ENCODE measurements around the gene VPS52.

Gene VPS52

GRCh38 chr6:33211666-33212422 lies 59.8 kb downstream of the VPS52 start:
- Histone ChIP-seq H3K9me3 (ENCODE audit: control insufficient read depth, low read depth, low read length) (no peaks in the 10 kb centered on the region), H3K27ac (ENCODE audit: low read length) (no peak overlapping the region), H3K27me3 (ENCODE audit: control insufficient read depth, insufficient read depth, low read length) (peaks cover 74% of the 10 kb centered on the region), H3K4me3 (ENCODE audit: low read length) (no peak overlapping the region), H3K9ac (ENCODE audit: low read length) (no peak overlapping the region), H3K36me3 (ENCODE audit: control insufficient read depth, low read depth, low read length) (peaks cover 9% of the 10 kb centered on the region), H3K4me1 (ENCODE audit: control insufficient read depth, low read depth, low read length) (peaks cover 9% of the 10 kb centered on the region)

GRCh38 chr6:33211136-33211535 lies 60.5 kb downstream of the VPS52 start:
- no peak overlapping the region for H3K27ac ChIP-seq (ENCODE audit: low read length)
- no peak overlapping the region for H3K4me3 ChIP-seq (ENCODE audit: low read length)
- peaks cover 74% of the 10 kb centered on the region for H3K27me3 ChIP-seq (ENCODE audit: control insufficient read depth, insufficient read depth, low read length)
- peaks cover 11% of the 10 kb centered on the region for H3K4me1 ChIP-seq (ENCODE audit: control insufficient read depth, low read depth, low read length)
- peaks cover 9% of the 10 kb centered on the region for H3K36me3 ChIP-seq (ENCODE audit: control insufficient read depth, low read depth, low read length)
- no peak overlapping the region for H3K9ac ChIP-seq (ENCODE audit: low read length)
- H3K9me3 ChIP-seq (ENCODE audit: control insufficient read depth, low read depth, low read length), result no peaks in the 10 kb centered on the region

GRCh38 chr6:33209856-33210255 lies 61.8 kb downstream of the VPS52 start:
- Histone ChIP-seq H3K9ac (ENCODE audit: low read length) (no peak overlapping the region), H3K27ac (ENCODE audit: low read length) (no peak overlapping the region), H3K36me3 (ENCODE audit: control insufficient read depth, low read depth, low read length) (peaks cover 9% of the 10 kb centered on the region), H3K4me1 (ENCODE audit: control insufficient read depth, low read depth, low read length) (peaks cover 16% of the 10 kb centered on the region), H3K27me3 (ENCODE audit: control insufficient read depth, insufficient read depth, low read length) (peaks cover 73% of the 10 kb centered on the region), H3K4me3 (ENCODE audit: low read length) (no peak overlapping the region), H3K9me3 (ENCODE audit: control insufficient read depth, low read depth, low read length) (no peaks in the 10 kb centered on the region)

- peak within 1 kb of the TSS; percentile 80 for H3K4me3 ChIP-seq (ENCODE audit: low read length)
- H3K27ac ChIP-seq (ENCODE audit: low read length), result no peak within 1 kb of the TSS
- peak within 1 kb of the TSS; percentile 74 for H3K9ac ChIP-seq (ENCODE audit: low read length)
- no peaks in the 10 kb centered on the region for H3K9me3 ChIP-seq (ENCODE audit: control insufficient read depth, low read depth, low read length)
- peaks cover 12% of the 10 kb centered on the region for H3K36me3 ChIP-seq (ENCODE audit: control insufficient read depth, low read depth, low read length)
- H3K4me1 ChIP-seq (ENCODE audit: control insufficient read depth, low read depth, low read length), result peaks cover 20% of the 10 kb centered on the region
- peaks cover 57% of the 10 kb centered on the region for H3K27me3 ChIP-seq (ENCODE audit: control insufficient read depth, insufficient read depth, low read length)
Observed at GRCh38 chr6:33208091-33208967, 63.3 kb downstream of the VPS52 start, which contains the start of gene RING1. Gene RING1, plus strand, starts transcription at chr6:33208500. Its CDS starts 323 bp downstream, at chr6:33208823.

GRCh38 chr6:33207552-33208090 lies 64.1 kb downstream of the VPS52 start:
- peaks cover 18% of the 10 kb centered on the region for H3K4me1 ChIP-seq (ENCODE audit: control insufficient read depth, low read depth, low read length)
- peak overlapping the region; percentile 74 for H3K9ac ChIP-seq (ENCODE audit: low read length)
- H3K27me3 ChIP-seq (ENCODE audit: control insufficient read depth, insufficient read depth, low read length), result peaks cover 50% of the 10 kb centered on the region
- peaks cover 19% of the 10 kb centered on the region for H3K36me3 ChIP-seq (ENCODE audit: control insufficient read depth, low read depth, low read length)
- no peak overlapping the region for H3K27ac ChIP-seq (ENCODE audit: low read length)
- peak overlapping the region; percentile 80 for H3K4me3 ChIP-seq (ENCODE audit: low read length)
- no peaks in the 10 kb centered on the region for H3K9me3 ChIP-seq (ENCODE audit: control insufficient read depth, low read depth, low read length)

- peaks cover 25% of the 10 kb centered on the region for H3K36me3 ChIP-seq (ENCODE audit: control insufficient read depth, low read depth, low read length)
- peak overlapping the region; percentile 74 for H3K9ac ChIP-seq (ENCODE audit: low read length)
- H3K4me3 ChIP-seq (ENCODE audit: low read length), result peak overlapping the region; percentile 80
- H3K9me3 ChIP-seq (ENCODE audit: control insufficient read depth, low read depth, low read length), result no peaks in the 10 kb centered on the region
- peaks cover 17% of the 10 kb centered on the region for H3K4me1 ChIP-seq (ENCODE audit: control insufficient read depth, low read depth, low read length)
- no peak overlapping the region for H3K27ac ChIP-seq (ENCODE audit: low read length)
- H3K27me3 ChIP-seq (ENCODE audit: control insufficient read depth, insufficient read depth, low read length), result peaks cover 44% of the 10 kb centered on the region
Observed at GRCh38 chr6:33206864-33207551, 64.7 kb downstream of the VPS52 start.

- peaks cover 17% of the 10 kb centered on the region for H3K4me1 ChIP-seq (ENCODE audit: control insufficient read depth, low read depth, low read length)
- H3K4me3 ChIP-seq (ENCODE audit: low read length), result no peak overlapping the region
- peaks cover 38% of the 10 kb centered on the region for H3K27me3 ChIP-seq (ENCODE audit: control insufficient read depth, insufficient read depth, low read length)
- H3K9me3 ChIP-seq (ENCODE audit: control insufficient read depth, low read depth, low read length), result no peaks in the 10 kb centered on the region
- H3K27ac ChIP-seq (ENCODE audit: low read length), result no peak overlapping the region
- peaks cover 28% of the 10 kb centered on the region for H3K36me3 ChIP-seq (ENCODE audit: control insufficient read depth, low read depth, low read length)
- H3K9ac ChIP-seq (ENCODE audit: low read length), result no peak overlapping the region
Observed at GRCh38 chr6:33206027-33206863, 65.4 kb downstream of the VPS52 start.

GRCh38 chr6:33205191-33206026 lies 66.3 kb downstream of the VPS52 start:
- H3K4me3 ChIP-seq (ENCODE audit: low read length), result peak overlapping the region; percentile 77
- peak overlapping the region; percentile 49 for H3K9ac ChIP-seq (ENCODE audit: low read length)
- H3K36me3 ChIP-seq (ENCODE audit: control insufficient read depth, low read depth, low read length), result peaks cover 23% of the 10 kb centered on the region
- H3K27ac ChIP-seq (ENCODE audit: low read length), result no peak overlapping the region
- H3K27me3 ChIP-seq (ENCODE audit: control insufficient read depth, insufficient read depth, low read length), result peaks cover 31% of the 10 kb centered on the region
- H3K9me3 ChIP-seq (ENCODE audit: control insufficient read depth, low read depth, low read length), result no peaks in the 10 kb centered on the region
- H3K4me1 ChIP-seq (ENCODE audit: control insufficient read depth, low read depth, low read length), result peaks cover 17% of the 10 kb centered on the region

- Histone ChIP-seq H3K9ac (ENCODE audit: low read length) (peak within 1 kb of the TSS; percentile 49), H3K4me3 (ENCODE audit: low read length) (peak within 1 kb of the TSS; percentile 77), H3K27me3 (ENCODE audit: control insufficient read depth, insufficient read depth, low read length) (peaks cover 31% of the 10 kb centered on the region), H3K27ac (ENCODE audit: low read length) (no peak within 1 kb of the TSS), H3K36me3 (ENCODE audit: control insufficient read depth, low read depth, low read length) (peaks cover 18% of the 10 kb centered on the region), H3K9me3 (ENCODE audit: control insufficient read depth, low read depth, low read length) (no peaks in the 10 kb centered on the region), H3K4me1 (ENCODE audit: control insufficient read depth, low read depth, low read length) (peaks cover 18% of the 10 kb centered on the region)
Observed at GRCh38 chr6:33204415-33205190, 67.1 kb downstream of the VPS52 start, which contains the start of gene HSD17B8. Gene HSD17B8, plus strand, starts transcription at chr6:33204655. Its CDS starts 14 bp downstream, at chr6:33204669.
